Calu3 (cell line): Measurements from ENCODE around the gene CTNND2. TPM values are rescaled to one million over a fixed set of nuclear protein-coding genes. Genes with fewer than 3 reads are reported as not detected.

Experiments
- BruUV-seq: library from RNA; stranded (reverse); fragments of 400-500 nt; replicated peaks from 2 replicates; lab custom pipeline; 2021; lab: Mats Ljungman, UMichigan
- CTCF ChIA-PET: fragments of 300-600 bp; sonication (Branson Sonifier 250); formaldehyde crosslinking; loops from one replicate; lab custom pipeline; 2022; ENCODE audit warnings: antibody characterized with exemption; lab: Charles Lee
- DNase-seq: peaks from one replicate; pipeline ENCODE4 v3.0.0; 2022
- H3K27ac Mint-ChIP-seq: one replicate; pipeline ENCODE4 v1.8.0; 2022; ENCODE audit warnings: mixed read lengths; ENCODE audit not compliant: unreplicated experiment
- H3K27me3 Mint-ChIP-seq: one replicate; pipeline ENCODE4 v1.8.0; 2022; ENCODE audit warnings: mixed read lengths; ENCODE audit not compliant: unreplicated experiment
- H3K36me3 Mint-ChIP-seq: one replicate; pipeline ENCODE4 v1.8.0; 2022; ENCODE audit warnings: mild to moderate bottlenecking, moderate library complexity, mixed read lengths; ENCODE audit not compliant: insufficient read depth, unreplicated experiment
- H3K4me1 Mint-ChIP-seq: one replicate; pipeline ENCODE4 v1.8.0; 2022; ENCODE audit warnings: mild to moderate bottlenecking, low read depth, mixed read lengths; ENCODE audit not compliant: unreplicated experiment
- H3K4me3 Mint-ChIP-seq: one replicate; pipeline ENCODE4 v1.8.0; 2022; ENCODE audit warnings: mild to moderate bottlenecking, low read depth, moderate library complexity, mixed read lengths; ENCODE audit not compliant: unreplicated experiment
- H3K9me3 Mint-ChIP-seq: one replicate; pipeline ENCODE4 v1.8.0; 2022; ENCODE audit warnings: low read depth, mixed read lengths; ENCODE audit not compliant: unreplicated experiment
- CTCF ChIP-seq: fragments of 200-600 bp; IDR thresholded peaks from one replicate; pipeline ENCODE4 v1.8.0; 2022; ENCODE audit warnings: antibody characterized with exemption; ENCODE audit not compliant: unreplicated experiment
- intact Hi-C: fragments of 100-400 bp; cut with micrococcal nuclease; formaldehyde crosslinking; loops from one replicate; pipeline ENCODE4 v1.10.0; 2022; ENCODE audit not compliant: unreplicated experiment
- total RNA-seq: library from RNA; stranded (reverse); gene quantifications from 2 replicates; pipeline ENCODE4 v1.2.3, GENCODE V29; 2022

CTNND2 gene
- total RNA-seq, 1 experiment from 2014 or later = 19.6 TPM

GRCh38 chr5:11502783-11503182 lies 401.5 kb downstream of the CTNND2 start:
- BruUV-seq = no TSS peak
- Mint-ChIP-seq H3K9me3 (no peaks in the 10 kb centered on the region), H3K4me3 (no peak overlapping the region), H3K27ac (no peak overlapping the region), H3K36me3 (no peaks in the 10 kb centered on the region), H3K4me1 (no peaks in the 10 kb centered on the region), H3K27me3 (no peaks in the 10 kb centered on the region)
- no peak for DNase-seq
- TF ChIP-seq CTCF = no peak
- intact Hi-C loops = no loop called here
- CTCF ChIA-PET = interaction anchor here (1.5 kb wide), 1 partner anchor 13 kb away, joined by 3 read pairs; no protein-coding TSS in a partner anchor

GRCh38 chr5:11497651-11498050 lies 406.6 kb downstream of the CTNND2 start:
- TF ChIP-seq CTCF = no peak
- Mint-ChIP-seq H3K4me3 (no peak overlapping the region), H3K27ac (no peak overlapping the region), H3K4me1 (peaks cover 11% of the 10 kb centered on the region), H3K27me3 (no peaks in the 10 kb centered on the region), H3K9me3 (no peaks in the 10 kb centered on the region), H3K36me3 (no peaks in the 10 kb centered on the region)
- CTCF ChIA-PET = no interaction called here
- no peak for DNase-seq
- intact Hi-C loops = loop anchor here (10.0 kb wide), 1 partner anchor 633 kb away; no protein-coding TSS in a partner anchor
- BruUV-seq = no TSS peak

- no peaks in the 10 kb centered on the region for H3K9me3 Mint-ChIP-seq
- no peak for TF ChIP-seq CTCF
- H3K4me3 Mint-ChIP-seq = no peak overlapping the region
- peaks cover 11% of the 10 kb centered on the region for H3K4me1 Mint-ChIP-seq
- H3K36me3 Mint-ChIP-seq = no peaks in the 10 kb centered on the region
- DNase-seq = no peak
- intact Hi-C loops = loop anchor here (10.0 kb wide), 1 partner anchor 631 kb away; no protein-coding TSS in a partner anchor
- H3K27me3 Mint-ChIP-seq = no peaks in the 10 kb centered on the region
- BruUV-seq = no TSS peak
- H3K27ac Mint-ChIP-seq = no peak overlapping the region
- CTCF ChIA-PET = no interaction called here
Observed at GRCh38 chr5:11496137-11496719, 408.0 kb downstream of the CTNND2 start.

- intact Hi-C loops = loop anchor here (2.0 to 10.0 kb wide), 2 partner anchors 228 to 630 kb away; no protein-coding TSS in a partner anchor
Observed at GRCh38 chr5:11494340-11494739, 409.9 kb downstream of the CTNND2 start.

More at GRCh38 chr5:11494340-11494739, 409.9 kb downstream of the CTNND2 start:
- TF ChIP-seq CTCF = no peak
- Mint-ChIP-seq H3K27ac (no peak overlapping the region), H3K4me1 (peaks cover 11% of the 10 kb centered on the region), H3K4me3 (no peak overlapping the region), H3K9me3 (no peaks in the 10 kb centered on the region), H3K36me3 (no peaks in the 10 kb centered on the region), H3K27me3 (no peaks in the 10 kb centered on the region)
- DNase-seq = no peak
- BruUV-seq = no TSS peak
- CTCF ChIA-PET = no interaction called here
